H9 (cell line): ENCODE results near the gene FOXP2. TPM values are rescaled to one million over a fixed set of nuclear protein-coding genes. Genes with fewer than 3 reads are reported as not detected.

ENCODE experiments used
- DNase-seq: peaks from one replicate; pipeline ENCODE4 v3.0.0-alpha.2; 2017
- H2AFZ ChIP-seq: one replicate; pipeline ENCODE4 v1.6.1; 2013; ENCODE audit warnings: mild to moderate bottlenecking, low read length, control low read depth, moderate library complexity
- H2AK5ac ChIP-seq: 2 replicates; pipeline ENCODE4 v1.6.1; 2013; ENCODE audit warnings: low read length, control low read depth, mixed read lengths; ENCODE audit not compliant: insufficient read length
- H2BK120ac ChIP-seq: one replicate; pipeline ENCODE4 v1.6.1; 2013; ENCODE audit warnings: low read depth, mild to moderate bottlenecking, low read length, control low read depth, inconsistent platforms; ENCODE audit not compliant: poor library complexity, severe bottlenecking
- H2BK12ac ChIP-seq: 2 replicates; pipeline ENCODE4 v1.6.1; 2013; ENCODE audit warnings: low read length, control low read depth, mixed read lengths, low read depth; ENCODE audit not compliant: insufficient read length
- H2BK15ac ChIP-seq: 2 replicates; pipeline ENCODE4 v1.6.1; 2013; ENCODE audit warnings: low read depth, low read length, control low read depth
- H2BK20ac ChIP-seq: one replicate; pipeline ENCODE4 v1.6.1; 2013; ENCODE audit warnings: low read depth, mild to moderate bottlenecking, low read length, control low read depth, inconsistent platforms; ENCODE audit not compliant: poor library complexity, severe bottlenecking
- H2BK5ac ChIP-seq: 2 replicates; pipeline ENCODE4 v1.6.1; 2013; ENCODE audit warnings: low read length, control low read depth, mixed read lengths; ENCODE audit not compliant: insufficient read length
- H3K14ac ChIP-seq: 2 replicates; pipeline ENCODE4 v1.6.1; 2013; ENCODE audit warnings: low read length, control low read depth; ENCODE audit not compliant: insufficient read depth
- H3K18ac ChIP-seq: 2 replicates; pipeline ENCODE4 v1.6.1; 2013; ENCODE audit warnings: low read depth, mild to moderate bottlenecking, mixed read lengths, low read length, control low read depth; ENCODE audit not compliant: insufficient read length
- H3K23ac ChIP-seq: 2 replicates; pipeline ENCODE4 v1.6.1; 2013; ENCODE audit warnings: low read length, control low read depth, mixed read lengths, low read depth; ENCODE audit not compliant: insufficient read length
- H3K23me2 ChIP-seq: 2 replicates; pipeline ENCODE4 v1.6.1; 2013; ENCODE audit warnings: low read depth, mild to moderate bottlenecking, mixed read lengths, low read length, control low read depth; ENCODE audit not compliant: insufficient read length, poor library complexity, severe bottlenecking
- H3K27ac ChIP-seq: 2 replicates; pipeline ENCODE4 v1.5.1; 2013; ENCODE audit warnings: low read length, control low read depth, mixed read lengths, low read depth; ENCODE audit not compliant: insufficient read length
- H3K27me3 ChIP-seq: 2 replicates; pipeline ENCODE4 v1.6.1; 2013; ENCODE audit warnings: low read length, control low read depth, inconsistent platforms; ENCODE audit not compliant: insufficient read depth
- H3K4ac ChIP-seq: 2 replicates; pipeline ENCODE4 v1.6.1; 2013; ENCODE audit warnings: low read depth, mild to moderate bottlenecking, control low read depth, inconsistent platforms, low read length, moderate library complexity
- H3K4me1 ChIP-seq: 2 replicates; pipeline ENCODE4 v1.6.1; 2013; ENCODE audit warnings: low read length, control low read depth, inconsistent platforms; ENCODE audit not compliant: insufficient read depth
- H3K4me2 ChIP-seq: 2 replicates; pipeline ENCODE4 v1.6.1; 2013; ENCODE audit warnings: low read length, control low read depth, mixed read lengths; ENCODE audit not compliant: insufficient read length, insufficient read depth
- H3K56ac ChIP-seq: 2 replicates; pipeline ENCODE4 v1.6.1; 2013; ENCODE audit warnings: low read depth, mild to moderate bottlenecking, mixed read lengths, low read length, control low read depth; ENCODE audit not compliant: insufficient read length
- H3K79me1 ChIP-seq: 2 replicates; pipeline ENCODE4 v1.6.1; 2013; ENCODE audit warnings: low read depth, mild to moderate bottlenecking, moderate library complexity, low read length, control low read depth, inconsistent platforms; ENCODE audit not compliant: insufficient read depth, poor library complexity, severe bottlenecking
- H3K79me2 ChIP-seq: 2 replicates; pipeline ENCODE4 v1.6.1; 2013; ENCODE audit warnings: low read length, control low read depth, inconsistent platforms; ENCODE audit not compliant: insufficient read depth
- H3K9ac ChIP-seq: 2 replicates; pipeline ENCODE4 v1.6.1; 2013; ENCODE audit warnings: low read length, control low read depth, mixed read lengths; ENCODE audit not compliant: insufficient read length; ENCODE audit errors: extremely low read depth
- H3K9me3 ChIP-seq: one replicate; pipeline ENCODE4 v1.6.1; 2013; ENCODE audit warnings: low read depth, low read length, inconsistent platforms; ENCODE audit not compliant: control insufficient read depth
- H3T11ph ChIP-seq: one replicate; pipeline ENCODE4 v1.6.1; 2013; ENCODE audit warnings: mild to moderate bottlenecking, low read length, control low read depth, inconsistent platforms
- H4K20me1 ChIP-seq: one replicate; pipeline ENCODE4 v1.6.1; 2013; ENCODE audit not compliant: control insufficient read depth, insufficient read length, insufficient read depth
- H4K5ac ChIP-seq: 2 replicates; pipeline ENCODE4 v1.6.1; 2013; ENCODE audit warnings: low read depth, mild to moderate bottlenecking, mixed read lengths, low read length, control low read depth; ENCODE audit not compliant: insufficient read length
- H4K8ac ChIP-seq: replicated peaks from 2 replicates; pipeline ENCODE4 v1.6.1; 2013; ENCODE audit warnings: low read length, control low read depth, mixed read lengths, low read depth; ENCODE audit not compliant: insufficient read length
- H4K91ac ChIP-seq: 2 replicates; pipeline ENCODE4 v1.6.1; 2013; ENCODE audit warnings: low read depth, mild to moderate bottlenecking, moderate library complexity, mixed read lengths, low read length, control low read depth; ENCODE audit not compliant: insufficient read length
- H3K27ac Mint-ChIP-seq, 3 experiments: 2 replicates in 2 of 3; 3 replicates in 1 of 3; pipeline ENCODE4 v1.8.0; 2020 to 2021; ENCODE audit warnings: mixed read lengths in 3 of 3, mild to moderate bottlenecking in 1 of 3, moderate library complexity in 1 of 3
- H3K27me3 Mint-ChIP-seq: 2 replicates; pipeline ENCODE4 v1.8.0; 2021; ENCODE audit warnings: low read depth, mild to moderate bottlenecking, moderate library complexity, mixed read lengths
- H3K36me3 Mint-ChIP-seq, 3 experiments: 2 replicates in 2 of 3; 3 replicates in 1 of 3; pipeline ENCODE4 v1.8.0; 2020 to 2021; ENCODE audit warnings: low read depth in 3 of 3, mixed read lengths in 3 of 3; ENCODE audit not compliant: insufficient read depth in 1 of 3
- H3K4me1 Mint-ChIP-seq, 2 experiments: 2 replicates each; pipeline ENCODE4 v1.8.0; 2020; ENCODE audit warnings: mixed read lengths in 2 of 2
- H3K4me3 Mint-ChIP-seq, 2 experiments: 2 replicates in 1 of 2; 3 replicates in 1 of 2; pipeline ENCODE4 v1.8.0; 2020 to 2021; ENCODE audit warnings: mild to moderate bottlenecking in 2 of 2, mixed read lengths in 2 of 2, moderate library complexity in 1 of 2
- H3K9me3 Mint-ChIP-seq, 2 experiments: 2 replicates in 1 of 2; 3 replicates in 1 of 2; pipeline ENCODE4 v1.8.0; 2020; ENCODE audit warnings: mild to moderate bottlenecking in 2 of 2, mixed read lengths in 2 of 2, moderate library complexity in 1 of 2
- WGBS: extraction: QIAGEN DNeasy Blood & Tissue Kit; methylation state at CpG from one replicate; pipeline ENCODE4 v1.1.7; 2013; ENCODE audit warnings: missing lambda C conversion rate, low lambda C conversion rate, mixed read lengths; ENCODE audit not compliant: insufficient read length; ENCODE audit errors: extremely low coverage; 5-methylcytosine and 5-hydroxymethylcytosine counted together
- total RNA-seq: library from RNA; stranded (reverse); gene quantifications from 2 replicates; pipeline ENCODE4 v1.2.1, GENCODE V29; 2021
- TF ChIP-seq, protein P1 (sequence below): fragments of 200-600 bp; sonication (generic); conservative IDR thresholded peaks from 3 replicates; pipeline ENCODE4 v1.8.0; 2021; ENCODE audit warnings: antibody characterized with exemption, mild to moderate bottlenecking

The FOXP2 gene
- total RNA-seq, 1 experiment from 2014 or later = not detected

DNA sequence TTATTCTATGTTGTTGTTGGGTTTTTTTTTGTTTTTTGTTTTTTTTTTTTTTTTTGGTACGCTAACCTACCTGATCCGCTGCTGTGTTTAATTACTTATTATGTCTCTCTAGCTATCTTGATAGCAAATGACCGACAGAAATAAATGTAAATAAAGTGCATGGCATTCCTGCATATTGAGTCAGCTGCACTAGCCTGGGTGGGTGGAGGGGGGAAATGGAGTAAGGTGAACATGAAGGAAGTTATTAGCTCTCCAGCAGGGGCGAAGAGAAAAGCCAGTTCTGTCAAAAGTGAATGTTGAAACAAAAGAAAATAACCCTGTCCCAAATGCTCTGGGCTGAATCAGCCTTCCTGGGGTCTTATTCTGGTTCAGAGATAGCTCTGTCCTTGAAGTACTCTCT lies 296.6 kb downstream of the FOXP2 start:
- WGBS = no CpG with 5 or more reads among the region's 4 CpGs
- H3K36me3 Mint-ChIP-seq = no peaks in the 10 kb centered on the region
- peak overlapping the region in 1 of 3 experiments; percentile 75; a peak in 2 of 7 replicates for H3K27ac Mint-ChIP-seq

More for the DNA sequence above, 296.6 kb downstream of the FOXP2 start:
- H3T11ph ChIP-seq = no peak overlapping the region
- H4K8ac ChIP-seq = no peak overlapping the region
- H2BK12ac ChIP-seq = no peak overlapping the region
- no peak overlapping the region for H3K18ac ChIP-seq
- TF ChIP-seq, protein P1, sequence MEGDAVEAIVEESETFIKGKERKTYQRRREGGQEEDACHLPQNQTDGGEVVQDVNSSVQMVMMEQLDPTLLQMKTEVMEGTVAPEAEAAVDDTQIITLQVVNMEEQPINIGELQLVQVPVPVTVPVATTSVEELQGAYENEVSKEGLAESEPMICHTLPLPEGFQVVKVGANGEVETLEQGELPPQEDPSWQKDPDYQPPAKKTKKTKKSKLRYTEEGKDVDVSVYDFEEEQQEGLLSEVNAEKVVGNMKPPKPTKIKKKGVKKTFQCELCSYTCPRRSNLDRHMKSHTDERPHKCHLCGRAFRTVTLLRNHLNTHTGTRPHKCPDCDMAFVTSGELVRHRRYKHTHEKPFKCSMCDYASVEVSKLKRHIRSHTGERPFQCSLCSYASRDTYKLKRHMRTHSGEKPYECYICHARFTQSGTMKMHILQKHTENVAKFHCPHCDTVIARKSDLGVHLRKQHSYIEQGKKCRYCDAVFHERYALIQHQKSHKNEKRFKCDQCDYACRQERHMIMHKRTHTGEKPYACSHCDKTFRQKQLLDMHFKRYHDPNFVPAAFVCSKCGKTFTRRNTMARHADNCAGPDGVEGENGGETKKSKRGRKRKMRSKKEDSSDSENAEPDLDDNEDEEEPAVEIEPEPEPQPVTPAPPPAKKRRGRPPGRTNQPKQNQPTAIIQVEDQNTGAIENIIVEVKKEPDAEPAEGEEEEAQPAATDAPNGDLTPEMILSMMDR = no peak
- peaks cover 18% of the 10 kb centered on the region; the same call in 1 of the 2 replicates for H3K4me1 ChIP-seq
- no peak for DNase-seq
- no peak overlapping the region for H4K91ac ChIP-seq
- no peaks in the 10 kb centered on the region for H3K79me2 ChIP-seq
- no peaks in the 10 kb centered on the region for H3K79me1 ChIP-seq
- no peak overlapping the region for H2BK15ac ChIP-seq
- no peak overlapping the region for H3K27ac ChIP-seq
- H3K27me3 Mint-ChIP-seq = no peaks in the 10 kb centered on the region
- H3K4ac ChIP-seq = no peak overlapping the region
- H3K9me3 ChIP-seq = no peaks in the 10 kb centered on the region
- no peak overlapping the region for H4K5ac ChIP-seq
- no peak overlapping the region for H2AFZ ChIP-seq
- no peak overlapping the region for H2AK5ac ChIP-seq
- H2BK5ac ChIP-seq = no peak overlapping the region
- no peaks in the 10 kb centered on the region for H3K27me3 ChIP-seq
- H3K9me3 Mint-ChIP-seq = no peaks in the 10 kb centered on the region
- H3K4me1 Mint-ChIP-seq = peaks cover 35% of the 10 kb centered on the region in 2 experiments
- H2BK20ac ChIP-seq = no peak overlapping the region
- H3K23ac ChIP-seq = no peak overlapping the region
- H2BK120ac ChIP-seq = no peak overlapping the region
- no peak overlapping the region for H3K4me3 Mint-ChIP-seq
- no peak overlapping the region for H3K9ac ChIP-seq
- H3K14ac ChIP-seq = no peak overlapping the region
- no peak overlapping the region for H3K4me2 ChIP-seq
- no peak overlapping the region for H3K56ac ChIP-seq
- H4K20me1 ChIP-seq = no peaks in the 10 kb centered on the region
- no peaks in the 10 kb centered on the region for H3K23me2 ChIP-seq
